ENCODE data around the gene ADRB2.

DNA sequence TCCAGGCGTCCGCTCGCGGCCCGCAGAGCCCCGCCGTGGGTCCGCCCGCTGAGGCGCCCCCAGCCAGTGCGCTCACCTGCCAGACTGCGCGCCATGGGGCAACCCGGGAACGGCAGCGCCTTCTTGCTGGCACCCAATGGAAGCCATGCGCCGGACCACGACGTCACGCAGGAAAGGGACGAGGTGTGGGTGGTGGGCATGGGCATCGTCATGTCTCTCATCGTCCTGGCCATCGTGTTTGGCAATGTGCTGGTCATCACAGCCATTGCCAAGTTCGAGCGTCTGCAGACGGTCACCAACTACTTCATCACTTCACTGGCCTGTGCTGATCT is 294 bp downstream of the ADRB2 start:
- no peak for TF ChIP-seq EP300 (IDR thresholded peaks at IDR 0.05)
- TF ChIP-seq, protein P1, sequence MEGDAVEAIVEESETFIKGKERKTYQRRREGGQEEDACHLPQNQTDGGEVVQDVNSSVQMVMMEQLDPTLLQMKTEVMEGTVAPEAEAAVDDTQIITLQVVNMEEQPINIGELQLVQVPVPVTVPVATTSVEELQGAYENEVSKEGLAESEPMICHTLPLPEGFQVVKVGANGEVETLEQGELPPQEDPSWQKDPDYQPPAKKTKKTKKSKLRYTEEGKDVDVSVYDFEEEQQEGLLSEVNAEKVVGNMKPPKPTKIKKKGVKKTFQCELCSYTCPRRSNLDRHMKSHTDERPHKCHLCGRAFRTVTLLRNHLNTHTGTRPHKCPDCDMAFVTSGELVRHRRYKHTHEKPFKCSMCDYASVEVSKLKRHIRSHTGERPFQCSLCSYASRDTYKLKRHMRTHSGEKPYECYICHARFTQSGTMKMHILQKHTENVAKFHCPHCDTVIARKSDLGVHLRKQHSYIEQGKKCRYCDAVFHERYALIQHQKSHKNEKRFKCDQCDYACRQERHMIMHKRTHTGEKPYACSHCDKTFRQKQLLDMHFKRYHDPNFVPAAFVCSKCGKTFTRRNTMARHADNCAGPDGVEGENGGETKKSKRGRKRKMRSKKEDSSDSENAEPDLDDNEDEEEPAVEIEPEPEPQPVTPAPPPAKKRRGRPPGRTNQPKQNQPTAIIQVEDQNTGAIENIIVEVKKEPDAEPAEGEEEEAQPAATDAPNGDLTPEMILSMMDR (IDR thresholded peaks at IDR 0.05): no peak
- TF ChIP-seq POLR2A (IDR thresholded peaks at IDR 0.05): no peak
- TF ChIP-seq POLR2AphosphoS5 (IDR thresholded peaks at IDR 0.05): no peak
